Activated naive CD4-positive, alpha-beta T cell treated with anti-CD3 and anti-CD28 coated beads, Interleukin-2, amount 10 ng/mL, durations not matched to agents 7 days and 5 days (primary cell): ENCODE results near the gene LAYN.

ENCODE experiments used
- CTCF ChIA-PET: fragments of 350-600 bp; sonication (Branson Sonifier 250); formaldehyde crosslinking; loops from one replicate; lab custom pipeline; 2021; ENCODE audit warnings: antibody characterized with exemption; lab: Charles Lee
- DNase-seq: peaks from one replicate; pipeline ENCODE4 v3.0.0-alpha.2; 2020
- H3K27ac Mint-ChIP-seq: one replicate; pipeline ENCODE4 v1.8.0; 2021; ENCODE audit warnings: mild to moderate bottlenecking, moderate library complexity, mixed read lengths
- H3K27me3 Mint-ChIP-seq: one replicate; pipeline ENCODE4 v1.8.0; 2021; ENCODE audit warnings: mild to moderate bottlenecking, mixed read lengths
- H3K36me3 Mint-ChIP-seq: one replicate; pipeline ENCODE4 v1.8.0; 2021; ENCODE audit warnings: mixed read lengths
- H3K4me1 Mint-ChIP-seq: one replicate; pipeline ENCODE4 v1.8.0; 2021; ENCODE audit warnings: mixed read lengths
- H3K4me3 Mint-ChIP-seq: one replicate; pipeline ENCODE4 v1.8.0; 2021; ENCODE audit warnings: mild to moderate bottlenecking, moderate library complexity, mixed read lengths
- H3K9me3 Mint-ChIP-seq: one replicate; pipeline ENCODE4 v1.8.0; 2021; ENCODE audit warnings: mixed read lengths

The LAYN gene

DNA sequence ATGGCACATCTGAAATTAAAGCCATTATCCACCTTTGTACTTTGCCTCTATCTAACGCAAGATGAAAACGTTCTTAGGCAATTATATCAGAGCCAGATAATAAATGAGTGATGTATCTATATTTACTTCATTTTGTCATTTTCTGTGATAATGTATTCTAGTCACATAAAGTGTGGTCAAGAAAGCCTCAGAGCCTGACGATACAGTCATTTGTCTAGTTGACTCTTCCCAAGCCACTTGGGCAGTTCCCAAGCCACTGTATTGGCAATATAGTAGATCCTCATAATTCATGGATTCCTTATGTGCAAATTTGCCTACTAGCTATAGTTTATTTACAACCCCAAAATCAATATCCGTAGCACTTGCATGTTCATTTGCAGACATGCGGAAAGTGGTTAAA is 18.1 kb upstream of the LAYN start:
- no peak overlapping the region for H3K27ac Mint-ChIP-seq
- DNase-seq, result no peak
- H3K4me1 Mint-ChIP-seq, result peaks cover 9% of the 10 kb centered on the region
- no peaks in the 10 kb centered on the region for H3K36me3 Mint-ChIP-seq
- no peak overlapping the region for H3K4me3 Mint-ChIP-seq
- no peaks in the 10 kb centered on the region for H3K27me3 Mint-ChIP-seq
- no peaks in the 10 kb centered on the region for H3K9me3 Mint-ChIP-seq
- CTCF ChIA-PET, result interaction anchor here (0.7 kb wide), 2 partner anchors 12 to 90 kb away, joined by 3 read pairs; no protein-coding TSS in a partner anchor

DNA sequence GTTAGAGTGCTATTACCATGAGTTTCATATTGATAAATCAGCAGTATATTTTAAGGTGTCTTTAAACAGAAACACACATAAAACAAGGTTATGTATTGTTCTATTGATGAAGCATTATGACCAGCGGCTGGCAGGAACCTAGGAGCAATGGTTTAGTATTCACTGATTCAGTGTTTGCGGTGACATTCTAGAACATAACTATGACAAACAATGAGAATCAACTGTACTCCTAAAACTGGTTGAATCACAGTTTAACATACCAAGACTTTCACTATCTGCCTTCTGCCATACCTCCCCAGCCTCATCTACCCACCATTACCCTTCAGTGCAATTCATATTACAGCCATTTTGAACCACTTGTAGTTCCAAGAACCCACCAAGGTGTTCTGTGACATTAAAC is 17.2 kb upstream of the LAYN start:
- Mint-ChIP-seq H3K9me3 (no peaks in the 10 kb centered on the region), H3K36me3 (no peaks in the 10 kb centered on the region), H3K4me1 (peaks cover 9% of the 10 kb centered on the region), H3K27me3 (no peaks in the 10 kb centered on the region), H3K27ac (no peak overlapping the region), H3K4me3 (no peak overlapping the region)
- no peak for DNase-seq
- CTCF ChIA-PET, result interaction anchor here (0.7 kb wide), 1 partner anchor 11 kb away, joined by 3 read pairs; no protein-coding TSS in a partner anchor

DNA sequence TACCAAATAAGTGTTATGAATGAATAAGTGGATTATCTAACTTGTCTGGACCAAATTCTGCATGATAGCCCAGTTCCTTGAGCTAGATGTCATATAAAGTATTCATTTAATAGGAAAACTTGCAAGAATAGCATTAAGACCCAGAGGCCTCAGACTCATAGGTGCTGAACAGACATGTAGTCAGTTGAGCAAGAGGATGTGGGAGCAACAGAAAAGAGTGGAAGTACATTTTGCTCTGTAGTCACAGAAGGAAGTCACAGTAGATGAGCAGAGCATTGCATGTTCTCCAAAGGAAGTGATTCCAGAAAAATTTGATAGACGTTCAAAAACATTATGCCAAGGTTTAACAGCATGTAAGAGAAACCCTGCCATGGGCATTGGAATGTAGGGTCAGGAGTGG is 16.5 kb upstream of the LAYN start:
- H3K27ac Mint-ChIP-seq, result no peak overlapping the region
- H3K4me3 Mint-ChIP-seq, result no peak overlapping the region
- no peak for DNase-seq
- no peaks in the 10 kb centered on the region for H3K27me3 Mint-ChIP-seq
- CTCF ChIA-PET, result no interaction called here
- H3K4me1 Mint-ChIP-seq, result peaks cover 16% of the 10 kb centered on the region
- H3K9me3 Mint-ChIP-seq, result no peaks in the 10 kb centered on the region
- H3K36me3 Mint-ChIP-seq, result no peaks in the 10 kb centered on the region

DNA sequence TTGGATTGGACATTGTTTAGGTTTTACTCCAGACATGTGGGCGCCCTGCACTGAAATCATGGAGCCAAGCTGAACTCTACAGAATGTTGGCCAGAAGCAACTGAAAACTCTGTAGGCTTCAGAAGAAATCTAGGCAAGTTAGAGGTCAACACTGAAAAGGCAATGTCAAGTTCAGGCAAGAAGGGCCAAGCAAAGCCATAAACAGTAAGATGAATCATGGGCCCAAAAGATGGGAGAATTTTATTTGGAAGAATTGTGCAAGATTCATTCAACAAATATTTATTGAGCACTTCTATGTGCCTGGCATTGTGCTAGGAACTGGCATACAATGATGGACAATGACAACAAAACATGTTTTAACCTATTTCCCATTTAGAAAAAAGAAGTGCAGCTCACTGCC is 15.1 kb upstream of the LAYN start:
- no peak for DNase-seq
- no peaks in the 10 kb centered on the region for H3K9me3 Mint-ChIP-seq
- no peaks in the 10 kb centered on the region for H3K27me3 Mint-ChIP-seq
- no peak overlapping the region for H3K27ac Mint-ChIP-seq
- no peak overlapping the region for H3K4me3 Mint-ChIP-seq
- peaks cover 20% of the 10 kb centered on the region for H3K4me1 Mint-ChIP-seq
- no peaks in the 10 kb centered on the region for H3K36me3 Mint-ChIP-seq
- CTCF ChIA-PET, result interaction anchor here (0.6 to 1.4 kb wide), 3 partner anchors 41 to 507 kb away, joined by 3 to 5 read pairs (median 4); no protein-coding TSS in a partner anchor

DNA sequence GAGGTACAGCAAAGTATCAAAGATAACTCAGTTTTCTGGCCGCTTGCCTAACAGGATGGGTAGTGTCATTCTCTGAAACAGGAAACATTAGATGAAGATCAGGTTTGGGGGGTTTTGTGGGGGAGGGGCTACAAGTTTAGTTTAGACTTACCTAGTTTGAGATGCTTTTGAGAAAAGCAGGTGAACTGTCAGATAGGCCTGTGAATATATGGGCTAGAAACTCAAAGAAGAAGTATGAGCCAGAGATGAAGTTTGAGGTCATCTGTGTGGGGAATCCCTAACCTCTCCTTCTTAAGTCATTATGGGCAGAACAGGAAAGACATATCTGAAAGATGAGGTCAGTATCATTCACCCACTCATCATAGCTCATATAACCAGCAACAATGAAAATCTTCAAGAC is 14.0 kb upstream of the LAYN start:
- Mint-ChIP-seq H3K4me1 (peaks cover 22% of the 10 kb centered on the region), H3K27me3 (no peaks in the 10 kb centered on the region), H3K9me3 (no peaks in the 10 kb centered on the region), H3K4me3 (no peak overlapping the region), H3K27ac (no peak overlapping the region), H3K36me3 (no peaks in the 10 kb centered on the region)
- CTCF ChIA-PET, result no interaction called here
- DNase-seq, result no peak

DNA sequence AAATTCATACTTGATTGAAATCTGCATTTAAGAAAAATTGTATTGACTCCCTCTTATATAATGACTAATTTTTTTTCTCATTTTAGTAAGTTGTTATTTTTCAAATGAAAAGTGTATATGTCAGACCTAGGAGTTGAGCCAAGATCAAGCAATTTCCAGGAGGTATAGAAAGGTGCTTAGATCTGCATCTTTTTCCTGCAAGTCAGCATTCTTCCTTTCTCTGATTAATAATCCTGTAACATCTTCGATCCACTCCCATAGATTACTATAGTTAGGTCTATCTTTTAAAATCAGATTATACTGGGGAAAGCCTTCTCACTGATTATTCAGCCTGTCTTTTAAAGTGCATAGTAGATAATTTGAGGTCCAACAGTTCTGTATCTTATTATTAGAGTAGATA is 13.2 kb upstream of the LAYN start:
- no peak for DNase-seq
- CTCF ChIA-PET, result no interaction called here
- Mint-ChIP-seq H3K36me3 (no peaks in the 10 kb centered on the region), H3K4me3 (no peak overlapping the region), H3K27me3 (no peaks in the 10 kb centered on the region), H3K4me1 (peaks cover 27% of the 10 kb centered on the region), H3K27ac (no peak overlapping the region), H3K9me3 (no peaks in the 10 kb centered on the region)

DNA sequence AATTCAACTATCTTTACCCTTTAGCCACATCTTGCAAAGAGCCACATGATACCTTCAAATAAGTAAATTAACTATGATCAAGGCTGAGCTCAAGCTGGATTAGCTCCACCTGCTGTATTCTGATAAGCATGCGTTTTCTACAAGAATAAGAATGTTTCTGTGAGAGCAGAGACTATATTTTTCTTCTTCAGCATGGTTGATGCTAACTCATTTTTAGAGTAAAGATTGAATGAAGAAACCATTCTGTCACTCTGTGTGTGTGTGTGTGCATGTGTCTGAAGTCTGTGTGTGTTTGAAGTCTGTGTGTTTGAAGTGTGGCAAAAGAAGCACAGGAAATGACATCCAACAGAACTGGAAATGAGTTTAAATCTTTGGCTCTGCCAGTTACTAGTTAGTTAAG is 12.0 kb upstream of the LAYN start:
- Mint-ChIP-seq H3K9me3 (no peaks in the 10 kb centered on the region), H3K27ac (peak overlapping the region; percentile 60), H3K27me3 (no peaks in the 10 kb centered on the region), H3K4me3 (no peak overlapping the region), H3K36me3 (no peaks in the 10 kb centered on the region), H3K4me1 (peaks cover 28% of the 10 kb centered on the region)
- CTCF ChIA-PET, result interaction anchor here (1.1 to 2.1 kb wide), 2 partner anchors 16 to 73 kb away, joined by 5 to 6 read pairs; partner anchors contain the start of gene BTG4
- DNase-seq, result peak; percentile 40

DNA sequence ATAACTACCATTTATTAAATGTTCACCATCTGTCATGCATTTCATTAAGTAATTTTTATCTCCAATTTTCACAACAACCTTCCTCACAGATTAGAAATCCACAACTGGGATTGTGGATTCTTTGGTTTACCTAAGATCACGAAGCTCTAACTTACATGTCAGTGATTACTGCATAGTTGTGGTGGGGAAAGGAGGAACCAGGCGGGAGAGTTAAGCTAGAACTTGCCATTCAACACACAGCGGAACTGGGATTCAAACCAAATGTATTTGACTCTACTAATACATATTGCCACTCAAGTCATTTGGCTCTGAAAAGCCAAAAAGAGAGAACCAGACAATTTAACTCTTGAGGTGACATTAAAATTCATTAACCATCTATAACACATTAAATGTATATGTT is 10.4 kb upstream of the LAYN start:
- Mint-ChIP-seq H3K4me1 (peaks cover 28% of the 10 kb centered on the region), H3K27me3 (peaks cover 4% of the 10 kb centered on the region)

DNA sequence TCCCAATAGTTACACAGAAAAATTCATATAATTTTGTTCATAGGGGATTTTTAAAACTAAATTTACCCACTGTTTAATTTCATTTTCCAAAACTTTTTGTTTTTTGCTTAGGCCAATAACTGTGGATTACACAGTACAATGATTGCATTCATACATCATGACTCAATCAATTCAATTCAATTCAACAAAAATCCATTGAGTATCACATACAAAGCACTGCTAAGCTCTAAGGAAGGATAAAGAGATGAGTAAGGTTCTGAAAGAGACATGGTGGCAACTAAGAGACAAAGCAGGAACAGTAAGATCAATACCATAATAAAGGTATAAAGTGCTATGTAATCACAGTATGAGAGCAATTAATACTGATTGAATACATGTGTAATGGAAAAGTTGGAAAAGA is 9.4 kb upstream of the LAYN start:
- peaks cover 7% of the 10 kb centered on the region for H3K27me3 Mint-ChIP-seq
- H3K4me3 Mint-ChIP-seq, result no peak overlapping the region
- no peak for DNase-seq
- H3K27ac Mint-ChIP-seq, result no peak overlapping the region
- CTCF ChIA-PET, result interaction anchor here (1.8 kb wide), 1 partner anchor 19 kb away, joined by 4 read pairs; the partner anchor contains the start of gene BTG4
- no peaks in the 10 kb centered on the region for H3K9me3 Mint-ChIP-seq
- H3K4me1 Mint-ChIP-seq, result peaks cover 25% of the 10 kb centered on the region
- no peaks in the 10 kb centered on the region for H3K36me3 Mint-ChIP-seq

More for the DNA sequence above, 10.4 kb upstream of the LAYN start:
- Mint-ChIP-seq H3K36me3 (no peaks in the 10 kb centered on the region), H3K9me3 (no peaks in the 10 kb centered on the region), H3K4me3 (no peak overlapping the region), H3K27ac (no peak overlapping the region)
- no peak for DNase-seq
- CTCF ChIA-PET, result interaction anchor here (2.1 kb wide), 1 partner anchor 75 kb away, joined by 6 read pairs; no protein-coding TSS in a partner anchor

DNA sequence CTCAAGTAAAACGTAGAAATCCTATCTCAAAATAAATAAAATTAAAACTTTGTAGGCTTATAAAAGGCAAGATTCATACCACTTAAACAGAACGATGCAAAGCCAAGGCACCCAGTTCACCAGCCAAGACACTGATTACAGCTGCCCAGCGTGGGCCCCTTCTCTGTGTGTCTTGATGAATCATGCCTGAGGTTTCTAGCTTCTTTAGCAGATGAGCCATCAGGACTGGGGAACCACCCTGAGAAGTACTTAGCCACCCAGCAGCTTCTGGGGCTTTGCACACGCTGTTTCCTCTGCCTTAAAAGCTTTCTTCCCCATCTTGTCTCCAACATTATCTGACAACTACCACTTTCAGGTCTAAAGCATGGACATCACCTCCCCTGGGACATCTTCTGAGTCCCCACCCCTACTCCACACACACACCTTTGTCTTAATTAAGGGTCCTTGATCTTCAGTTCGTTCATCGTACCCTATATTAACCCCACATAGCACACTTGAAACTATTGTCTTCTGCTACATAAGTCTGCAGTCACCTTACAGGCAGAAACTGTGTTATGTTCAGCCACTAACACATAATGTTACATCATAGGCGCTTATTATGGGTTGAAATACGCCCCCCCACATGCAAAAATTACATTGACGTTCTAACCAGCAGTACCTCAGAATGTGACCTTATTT is 8.7 kb upstream of the LAYN start:
- Mint-ChIP-seq H3K4me1 (peaks cover 19% of the 10 kb centered on the region), H3K27ac (no peak overlapping the region)
- CTCF ChIA-PET, result interaction anchor here (1.3 to 1.8 kb wide), 2 partner anchors 13 to 19 kb away, joined by 4 read pairs; partner anchors contain the start of gene BTG4

DNA sequence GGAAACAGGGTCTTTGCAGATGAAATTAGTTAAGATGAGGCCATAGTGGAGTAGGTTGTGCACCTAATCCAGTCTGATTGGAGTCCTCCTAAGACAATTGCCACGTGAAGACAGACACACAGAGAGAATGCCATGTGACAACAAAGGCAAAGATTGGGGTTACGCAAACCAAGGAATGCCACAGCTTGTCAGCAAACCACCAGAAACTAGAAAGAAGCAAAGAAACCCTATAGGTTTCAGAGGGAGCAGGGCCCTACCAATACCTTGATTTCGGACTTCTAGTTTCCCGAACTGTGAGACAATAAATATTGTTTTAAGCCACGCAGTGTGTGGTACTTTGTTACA is 8.2 kb upstream of the LAYN start:
- H3K27me3 Mint-ChIP-seq, result peaks cover 8% of the 10 kb centered on the region
- no peak overlapping the region for H3K27ac Mint-ChIP-seq
- no peak overlapping the region for H3K4me3 Mint-ChIP-seq

More for the DNA sequence above, 8.7 kb upstream of the LAYN start:
- Mint-ChIP-seq H3K9me3 (no peaks in the 10 kb centered on the region), H3K4me3 (no peak overlapping the region), H3K27me3 (peaks cover 7% of the 10 kb centered on the region), H3K36me3 (no peaks in the 10 kb centered on the region)
- DNase-seq, result peak; percentile 47

DNA sequence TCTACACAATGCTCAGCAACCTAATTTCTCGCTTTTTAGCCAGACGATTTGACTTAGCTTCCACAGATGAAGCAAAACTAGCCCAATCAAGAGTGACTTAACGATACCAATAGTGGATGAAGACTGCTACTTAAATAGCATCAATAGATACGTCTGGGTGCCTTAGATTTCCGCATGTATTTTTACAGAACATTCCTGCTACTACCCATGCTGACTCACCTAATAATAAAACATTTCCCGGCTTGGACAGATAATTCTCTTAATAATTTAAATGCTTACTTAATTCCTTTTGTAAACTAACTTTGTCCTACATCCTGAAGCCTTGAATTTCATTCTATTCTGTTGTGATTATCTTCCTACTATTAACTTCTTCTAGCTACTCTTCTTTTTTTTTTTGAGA is 5.2 kb upstream of the LAYN start:
- Mint-ChIP-seq H3K27ac (no peak overlapping the region), H3K9me3 (peaks cover 2% of the 10 kb centered on the region), H3K4me3 (no peak overlapping the region), H3K27me3 (peaks cover 33% of the 10 kb centered on the region), H3K4me1 (peaks cover 24% of the 10 kb centered on the region), H3K36me3 (no peaks in the 10 kb centered on the region)
- no peak for DNase-seq
- CTCF ChIA-PET, result no interaction called here

More for the DNA sequence above, 8.2 kb upstream of the LAYN start:
- no peak for DNase-seq
- Mint-ChIP-seq H3K4me1 (peaks cover 19% of the 10 kb centered on the region), H3K9me3 (no peaks in the 10 kb centered on the region), H3K36me3 (no peaks in the 10 kb centered on the region)
- CTCF ChIA-PET, result interaction anchor here (1.3 to 1.8 kb wide), 2 partner anchors 14 to 20 kb away, joined by 4 read pairs; partner anchors contain the start of gene BTG4

DNA sequence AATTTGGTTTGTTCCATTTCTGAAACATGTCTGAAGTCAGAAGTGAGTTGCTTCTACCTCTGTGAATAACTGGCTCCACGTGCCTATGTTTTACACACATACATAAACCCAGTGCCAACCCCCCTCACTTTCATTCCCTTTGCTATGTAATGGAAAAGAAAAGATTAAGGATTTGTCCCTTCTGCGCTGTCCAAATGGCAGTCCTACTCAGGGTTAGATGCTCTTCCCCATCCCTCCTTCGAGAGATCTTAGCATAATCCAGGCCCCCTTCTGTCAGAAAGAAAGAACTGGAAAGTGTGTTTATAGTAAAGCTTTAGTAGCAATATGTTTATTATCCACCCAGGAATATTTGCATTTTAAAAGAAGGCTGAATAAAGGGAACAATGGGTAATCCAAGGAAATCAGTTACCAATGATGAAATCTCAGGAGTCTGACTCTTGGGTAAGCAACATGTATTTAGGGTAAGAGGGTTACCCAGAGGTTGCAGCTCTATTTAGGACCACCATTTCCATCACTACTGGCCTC is 3.1 kb upstream of the LAYN start:
- no peaks in the 10 kb centered on the region for H3K36me3 Mint-ChIP-seq
- CTCF ChIA-PET, result no interaction called here
- peaks cover 2% of the 10 kb centered on the region for H3K9me3 Mint-ChIP-seq
- H3K27ac Mint-ChIP-seq, result no peak overlapping the region
- H3K4me1 Mint-ChIP-seq, result peaks cover 25% of the 10 kb centered on the region
- no peak for DNase-seq
- H3K4me3 Mint-ChIP-seq, result no peak overlapping the region
- H3K27me3 Mint-ChIP-seq, result peaks cover 54% of the 10 kb centered on the region

DNA sequence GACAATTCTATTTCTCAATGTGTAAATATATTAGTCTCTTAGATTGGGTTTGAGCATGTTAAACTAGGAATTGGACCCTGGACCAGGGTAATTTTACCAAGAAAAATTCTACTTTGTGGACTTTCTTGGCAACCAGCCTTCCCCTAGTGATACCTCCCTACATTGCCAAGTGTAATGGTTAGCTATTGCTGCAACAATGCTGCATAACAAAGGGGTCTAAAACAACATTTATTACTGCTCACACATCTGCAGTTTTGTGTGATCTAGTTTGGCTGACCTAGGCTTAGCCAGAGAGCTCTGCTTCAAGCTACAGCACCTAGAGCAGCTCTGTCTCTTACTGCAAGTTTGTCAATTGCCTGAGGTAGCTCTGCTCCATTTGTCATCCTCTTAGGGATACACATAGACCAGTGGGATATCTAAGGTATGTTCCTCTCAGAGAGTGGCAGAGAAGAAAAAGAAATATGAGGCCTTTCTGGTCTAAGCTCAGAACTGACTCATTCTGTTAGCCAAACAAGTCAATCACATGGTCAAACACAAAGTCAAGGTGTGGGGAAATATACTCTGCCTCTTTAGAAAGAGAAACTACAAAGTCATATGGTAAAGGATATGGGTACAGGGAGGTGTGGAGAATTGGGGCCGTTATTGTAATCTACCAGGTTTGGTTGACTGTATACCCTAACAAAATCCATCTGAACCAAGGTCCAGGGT is 2.0 kb upstream of the LAYN start:
- Mint-ChIP-seq H3K36me3 (no peaks in the 10 kb centered on the region), H3K27ac (peak overlapping the region; percentile 43), H3K4me1 (peaks cover 28% of the 10 kb centered on the region), H3K9me3 (peaks cover 2% of the 10 kb centered on the region), H3K4me3 (no peak overlapping the region), H3K27me3 (peaks cover 65% of the 10 kb centered on the region)
- no peak for DNase-seq
- CTCF ChIA-PET, result interaction anchor here (1.0 to 3.9 kb wide), 3 partner anchors 26 to 84 kb away, joined by 3 to 15 read pairs (median 4); partner anchors contain the start of gene BTG4
